Neural progenitor cell (in vitro differentiated cells): ENCODE data around the gene FOXN3.

ENCODE experiments used
- EZH2phosphoT487 ChIP-seq: fragments of 200-600 bp; sonication (generic); IDR thresholded peaks from 2 replicates; pipeline ENCODE4 v1.6.1; 2017; ENCODE audit warnings: antibody characterized with exemption
- TF ChIP-seq, protein P1 (sequence below): fragments of 200-600 bp; sonication (generic); IDR thresholded peaks from 2 replicates; pipeline ENCODE4 v1.5.1; 2017; ENCODE audit warnings: antibody characterized with exemption, mild to moderate bottlenecking

DNA sequence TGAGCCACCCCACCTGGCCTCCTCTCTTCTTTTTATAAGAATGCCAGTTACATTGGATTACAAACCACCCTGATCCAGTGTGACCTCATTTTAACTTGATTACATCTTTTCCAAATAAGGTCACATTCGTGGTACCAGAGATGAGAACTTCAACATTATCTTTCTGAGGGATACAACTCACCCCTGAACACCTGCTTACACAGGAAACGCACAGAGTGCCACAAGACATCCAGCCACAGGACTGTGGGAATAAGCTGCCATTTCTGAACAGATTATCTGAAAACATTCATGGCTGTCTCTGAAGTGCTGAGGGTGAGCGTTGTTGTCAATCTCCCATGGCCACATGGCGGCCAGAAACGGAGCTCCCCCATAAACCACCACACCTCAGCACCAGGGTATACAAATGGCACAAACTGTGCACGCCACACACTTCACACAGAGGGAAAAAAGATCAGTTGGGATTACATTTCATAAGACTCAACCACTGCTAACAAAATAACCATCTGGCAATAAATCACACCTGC is 23.7 kb downstream of the FOXN3 start:
- no peak for TF ChIP-seq EZH2phosphoT487
- TF ChIP-seq, protein P1, sequence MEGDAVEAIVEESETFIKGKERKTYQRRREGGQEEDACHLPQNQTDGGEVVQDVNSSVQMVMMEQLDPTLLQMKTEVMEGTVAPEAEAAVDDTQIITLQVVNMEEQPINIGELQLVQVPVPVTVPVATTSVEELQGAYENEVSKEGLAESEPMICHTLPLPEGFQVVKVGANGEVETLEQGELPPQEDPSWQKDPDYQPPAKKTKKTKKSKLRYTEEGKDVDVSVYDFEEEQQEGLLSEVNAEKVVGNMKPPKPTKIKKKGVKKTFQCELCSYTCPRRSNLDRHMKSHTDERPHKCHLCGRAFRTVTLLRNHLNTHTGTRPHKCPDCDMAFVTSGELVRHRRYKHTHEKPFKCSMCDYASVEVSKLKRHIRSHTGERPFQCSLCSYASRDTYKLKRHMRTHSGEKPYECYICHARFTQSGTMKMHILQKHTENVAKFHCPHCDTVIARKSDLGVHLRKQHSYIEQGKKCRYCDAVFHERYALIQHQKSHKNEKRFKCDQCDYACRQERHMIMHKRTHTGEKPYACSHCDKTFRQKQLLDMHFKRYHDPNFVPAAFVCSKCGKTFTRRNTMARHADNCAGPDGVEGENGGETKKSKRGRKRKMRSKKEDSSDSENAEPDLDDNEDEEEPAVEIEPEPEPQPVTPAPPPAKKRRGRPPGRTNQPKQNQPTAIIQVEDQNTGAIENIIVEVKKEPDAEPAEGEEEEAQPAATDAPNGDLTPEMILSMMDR = no peak
